ENCODE results near the gene THADA. TPM values are rescaled to one million over a fixed set of nuclear protein-coding genes. Genes with fewer than 3 reads are reported as not detected.

THADA gene
- total RNA-seq, 1 experiment from 2014 or later, result 20.1 TPM

DNA sequence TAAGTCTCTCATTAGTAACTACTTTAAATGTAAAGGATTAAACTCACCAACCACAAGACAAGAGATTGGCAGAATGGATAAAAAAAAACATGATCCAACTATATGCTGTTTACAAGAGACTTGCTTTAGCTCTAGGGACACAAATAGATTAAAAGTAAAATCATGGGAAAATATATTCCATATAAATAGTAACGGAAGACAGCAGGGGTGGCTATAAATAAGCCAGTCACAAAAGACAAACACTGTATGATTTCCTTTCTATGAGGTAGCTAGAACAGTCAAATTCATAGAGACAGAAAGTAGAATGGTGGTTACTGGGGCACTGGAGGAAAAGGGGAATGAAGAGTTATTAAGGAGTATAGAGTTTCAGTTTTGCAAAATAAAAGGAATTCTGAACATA, 145.2 kb downstream of the THADA start:
- Histone ChIP-seq H3K9me3 (ENCODE audit: control insufficient read depth, low read depth, low read length) (no peaks in the 10 kb centered on the region), H3K23ac (ENCODE audit: insufficient read length, low read depth, low read length) (no peak overlapping the region), H3K4me2 (ENCODE audit: insufficient read depth, insufficient read length, low read length) (no peak overlapping the region), H4K8ac (replicated peaks; ENCODE audit: insufficient read length, low read depth, low read length) (no peak overlapping the region), H3K9ac (ENCODE audit: extremely low read depth, insufficient read length, low read length) (no peak overlapping the region), H3T11ph (ENCODE audit: low read length) (no peak overlapping the region), H3K56ac (ENCODE audit: insufficient read length, low read depth, low read length) (no peak overlapping the region), H3K27me3 (ENCODE audit: insufficient read depth, low read length) (no peaks in the 10 kb centered on the region), H3K4me1 (ENCODE audit: insufficient read depth, low read length) (peaks cover 4% of the 10 kb centered on the region; the same call in 1 of the 2 replicates), H2BK120ac (ENCODE audit: low read depth, low read length, poor library complexity, severe bottlenecking) (no peak overlapping the region), H3K23me2 (ENCODE audit: insufficient read length, low read depth, low read length, poor library complexity, severe bottlenecking) (no peaks in the 10 kb centered on the region), H2BK5ac (ENCODE audit: insufficient read length, low read length) (no peak overlapping the region), H4K91ac (ENCODE audit: insufficient read length, low read depth, low read length) (no peak overlapping the region), H2BK12ac (ENCODE audit: insufficient read length, low read depth, low read length) (no peak overlapping the region), H2BK20ac (ENCODE audit: low read depth, low read length, poor library complexity, severe bottlenecking) (no peak overlapping the region), H2BK15ac (ENCODE audit: low read depth, low read length) (no peak overlapping the region), H3K18ac (ENCODE audit: insufficient read length, low read depth, low read length) (no peak overlapping the region), H3K27ac (ENCODE audit: insufficient read length, low read depth, low read length) (no peak overlapping the region), H3K79me1 (ENCODE audit: insufficient read depth, low read depth, low read length, poor library complexity, severe bottlenecking) (no peaks in the 10 kb centered on the region), H3K4ac (ENCODE audit: low read depth, low read length) (no peak overlapping the region), H4K20me1 (ENCODE audit: control insufficient read depth, insufficient read depth, insufficient read length) (no peaks in the 10 kb centered on the region), H2AFZ (ENCODE audit: low read length) (no peak overlapping the region), H4K5ac (ENCODE audit: insufficient read length, low read depth, low read length) (no peak overlapping the region), H2AK5ac (ENCODE audit: insufficient read length, low read length) (no peak overlapping the region), H3K14ac (ENCODE audit: insufficient read depth, low read length) (no peak overlapping the region), H3K79me2 (ENCODE audit: insufficient read depth, low read length) (no peaks in the 10 kb centered on the region)
- Mint-ChIP-seq H3K36me3 (ENCODE audit: insufficient read depth in 1 of 3, low read depth in 3 of 3) (peaks cover 0 to 5% (median 0%) of the 10 kb centered on the region in 3 experiments; a peak in 1 of 7 replicates), H3K4me3 (no peak overlapping the region), H3K27me3 (ENCODE audit: low read depth) (no peaks in the 10 kb centered on the region), H3K4me1 (peaks cover 21 to 26% of the 10 kb centered on the region in 2 experiments), H3K9me3 (no peaks in the 10 kb centered on the region), H3K27ac (no peak overlapping the region)
- TF ChIP-seq, protein P1, sequence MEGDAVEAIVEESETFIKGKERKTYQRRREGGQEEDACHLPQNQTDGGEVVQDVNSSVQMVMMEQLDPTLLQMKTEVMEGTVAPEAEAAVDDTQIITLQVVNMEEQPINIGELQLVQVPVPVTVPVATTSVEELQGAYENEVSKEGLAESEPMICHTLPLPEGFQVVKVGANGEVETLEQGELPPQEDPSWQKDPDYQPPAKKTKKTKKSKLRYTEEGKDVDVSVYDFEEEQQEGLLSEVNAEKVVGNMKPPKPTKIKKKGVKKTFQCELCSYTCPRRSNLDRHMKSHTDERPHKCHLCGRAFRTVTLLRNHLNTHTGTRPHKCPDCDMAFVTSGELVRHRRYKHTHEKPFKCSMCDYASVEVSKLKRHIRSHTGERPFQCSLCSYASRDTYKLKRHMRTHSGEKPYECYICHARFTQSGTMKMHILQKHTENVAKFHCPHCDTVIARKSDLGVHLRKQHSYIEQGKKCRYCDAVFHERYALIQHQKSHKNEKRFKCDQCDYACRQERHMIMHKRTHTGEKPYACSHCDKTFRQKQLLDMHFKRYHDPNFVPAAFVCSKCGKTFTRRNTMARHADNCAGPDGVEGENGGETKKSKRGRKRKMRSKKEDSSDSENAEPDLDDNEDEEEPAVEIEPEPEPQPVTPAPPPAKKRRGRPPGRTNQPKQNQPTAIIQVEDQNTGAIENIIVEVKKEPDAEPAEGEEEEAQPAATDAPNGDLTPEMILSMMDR (conservative IDR thresholded peaks at IDR 0.05), result no peak
- DNase-seq, result no peak
- no CpG with 5 or more reads among the region's 1 CpG for WGBS (ENCODE audit: extremely low coverage, insufficient read length, low lambda C conversion rate)

Data from H9 (cell line).